GM20000 (cell line): ENCODE measurements around the gene GPRIN2.

Experiments used
- DNase-seq: peaks from one replicate; pipeline ENCODE4 v3.0.0; 2012; ENCODE audit warnings: low spot score
- TF ChIP-seq, protein P1 (sequence below): IDR thresholded peaks from 2 replicates; pipeline ENCODE4 v1.5.1; 2012; ENCODE audit warnings: mild to moderate bottlenecking, control low read depth; ENCODE audit errors: extremely low read depth, missing control alignments

Gene GPRIN2

DNA sequence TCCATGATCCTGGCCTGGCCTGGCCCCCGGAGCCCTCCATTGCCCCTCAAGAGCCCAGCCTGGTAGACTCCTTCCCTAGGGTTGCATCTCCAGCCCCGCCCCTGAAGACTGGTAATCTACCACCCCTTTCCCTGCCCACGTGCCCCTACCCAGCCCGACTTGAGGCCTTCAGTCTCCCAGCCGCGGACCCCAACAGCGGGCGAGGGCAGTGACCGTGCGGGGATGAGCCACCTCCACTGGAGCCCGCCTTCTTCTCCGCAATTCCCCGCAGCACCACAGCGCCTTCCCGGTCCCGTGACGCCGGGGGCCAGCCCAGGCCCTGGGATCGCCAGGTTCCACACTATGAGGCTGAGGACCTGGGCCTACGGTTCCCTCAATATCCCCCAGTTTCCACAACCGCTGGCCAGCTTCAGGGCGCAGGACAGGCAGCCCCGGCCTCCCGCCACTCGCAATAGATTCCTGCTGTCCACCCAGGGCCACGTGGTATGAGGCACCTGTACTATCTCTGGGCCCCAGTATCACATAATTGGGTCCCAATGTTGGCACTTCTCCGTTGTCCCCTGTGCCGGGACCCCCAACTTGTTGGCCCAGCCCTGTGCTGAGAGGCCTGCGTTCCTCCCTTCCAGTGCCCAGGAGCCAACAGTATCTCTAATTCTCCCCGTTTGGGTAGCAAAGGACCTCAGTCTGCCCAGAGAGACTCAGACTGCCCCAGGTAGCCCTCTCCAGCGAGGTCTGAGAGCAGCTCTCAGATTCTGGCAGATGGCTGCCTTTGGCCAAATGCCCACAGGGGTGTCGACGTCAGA lies 1.1 kb upstream of the GPRIN2 start:
- TF ChIP-seq, protein P1, sequence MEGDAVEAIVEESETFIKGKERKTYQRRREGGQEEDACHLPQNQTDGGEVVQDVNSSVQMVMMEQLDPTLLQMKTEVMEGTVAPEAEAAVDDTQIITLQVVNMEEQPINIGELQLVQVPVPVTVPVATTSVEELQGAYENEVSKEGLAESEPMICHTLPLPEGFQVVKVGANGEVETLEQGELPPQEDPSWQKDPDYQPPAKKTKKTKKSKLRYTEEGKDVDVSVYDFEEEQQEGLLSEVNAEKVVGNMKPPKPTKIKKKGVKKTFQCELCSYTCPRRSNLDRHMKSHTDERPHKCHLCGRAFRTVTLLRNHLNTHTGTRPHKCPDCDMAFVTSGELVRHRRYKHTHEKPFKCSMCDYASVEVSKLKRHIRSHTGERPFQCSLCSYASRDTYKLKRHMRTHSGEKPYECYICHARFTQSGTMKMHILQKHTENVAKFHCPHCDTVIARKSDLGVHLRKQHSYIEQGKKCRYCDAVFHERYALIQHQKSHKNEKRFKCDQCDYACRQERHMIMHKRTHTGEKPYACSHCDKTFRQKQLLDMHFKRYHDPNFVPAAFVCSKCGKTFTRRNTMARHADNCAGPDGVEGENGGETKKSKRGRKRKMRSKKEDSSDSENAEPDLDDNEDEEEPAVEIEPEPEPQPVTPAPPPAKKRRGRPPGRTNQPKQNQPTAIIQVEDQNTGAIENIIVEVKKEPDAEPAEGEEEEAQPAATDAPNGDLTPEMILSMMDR: no peak
- no peak for DNase-seq

DNA sequence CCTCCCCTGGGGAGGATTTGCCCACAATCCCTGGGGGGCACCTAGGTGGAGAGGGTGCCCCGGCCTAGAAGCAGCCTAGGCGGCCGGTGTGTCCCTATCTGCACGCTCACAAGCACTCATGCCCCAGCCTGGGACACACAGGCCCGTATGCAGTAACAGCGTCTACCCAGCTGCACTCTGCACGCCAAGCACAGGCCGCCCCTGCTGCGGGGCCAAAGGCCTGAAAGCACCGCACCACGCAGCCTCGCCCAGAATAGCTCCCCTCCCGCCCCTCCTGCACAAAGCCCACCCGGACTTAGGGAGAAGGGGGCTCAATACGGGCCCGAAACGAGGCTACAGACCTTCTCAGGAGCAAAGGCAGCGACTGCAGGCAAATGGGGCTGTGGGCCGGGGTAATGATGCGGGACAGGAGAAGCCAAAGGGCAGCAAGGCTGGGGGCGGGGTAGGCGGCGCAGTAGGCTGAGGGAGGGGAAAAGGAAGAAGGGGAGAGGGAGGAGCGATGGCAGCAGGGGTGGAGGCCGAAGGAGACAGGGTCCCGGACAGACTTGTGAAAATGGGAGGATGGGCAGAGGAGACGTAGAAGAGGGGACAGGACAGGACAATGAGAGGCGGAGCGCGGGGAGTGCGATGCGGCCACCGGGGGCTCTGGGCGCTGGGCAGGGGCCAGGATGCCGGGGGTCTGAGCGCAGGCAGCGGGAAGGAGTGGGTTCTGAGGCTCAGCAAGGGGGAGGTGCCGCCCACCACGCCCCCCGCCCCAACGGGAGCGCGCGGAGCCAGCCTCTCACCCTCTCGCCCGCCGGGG lies 544 bp downstream of the GPRIN2 start:
- TF ChIP-seq, protein P1: no peak
- DNase-seq: no peak

DNA sequence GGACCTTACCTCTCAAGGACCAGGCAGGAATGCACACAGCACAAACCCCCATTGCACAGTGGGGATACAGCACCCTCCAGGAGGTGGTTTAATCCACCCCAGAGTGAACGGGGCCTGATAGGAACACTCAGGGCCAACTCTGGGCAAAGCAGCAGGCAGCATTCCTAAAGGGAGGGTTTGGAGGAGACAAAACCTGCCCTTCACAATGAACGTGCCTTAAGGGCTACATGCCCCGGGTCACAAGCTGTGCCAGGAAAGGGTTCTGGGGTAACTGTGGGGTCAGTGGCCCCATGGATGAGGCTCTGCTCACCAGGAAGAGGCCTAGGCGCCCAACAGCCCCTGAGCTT lies 1.1 kb downstream of the GPRIN2 start:
- TF ChIP-seq, protein P1: no peak
- DNase-seq: no peak

DNA sequence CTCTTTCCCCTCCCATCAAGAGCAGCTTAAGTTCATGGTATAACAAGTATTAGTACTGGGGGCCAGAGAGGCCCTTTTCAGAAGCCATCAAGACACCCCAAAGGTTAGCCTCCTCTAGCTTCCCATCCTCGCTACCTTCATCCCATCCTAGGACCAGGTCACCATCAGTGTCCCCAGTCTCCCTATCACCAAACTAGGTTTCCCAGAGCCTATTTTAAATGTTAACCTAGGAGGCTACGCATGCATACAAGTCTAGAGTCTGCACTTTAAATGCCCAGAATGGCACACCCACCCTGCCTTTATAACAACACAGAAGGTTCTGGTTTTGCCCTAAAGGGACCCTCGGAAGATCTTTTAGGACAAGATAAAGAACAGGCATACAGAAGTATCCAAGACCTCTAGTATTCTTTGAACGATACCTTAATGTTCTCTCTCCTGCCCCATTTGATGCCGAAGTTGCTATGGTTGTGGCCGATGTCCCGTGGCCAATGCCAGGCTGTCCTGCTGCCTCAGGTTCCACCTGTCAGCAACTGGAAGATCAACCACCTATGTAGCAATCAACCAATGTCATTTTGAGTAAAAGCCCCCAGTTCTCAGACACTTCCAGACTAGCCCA lies 2.2 kb downstream of the GPRIN2 start:
- TF ChIP-seq, protein P1: no peak
- DNase-seq: no peak

DNA sequence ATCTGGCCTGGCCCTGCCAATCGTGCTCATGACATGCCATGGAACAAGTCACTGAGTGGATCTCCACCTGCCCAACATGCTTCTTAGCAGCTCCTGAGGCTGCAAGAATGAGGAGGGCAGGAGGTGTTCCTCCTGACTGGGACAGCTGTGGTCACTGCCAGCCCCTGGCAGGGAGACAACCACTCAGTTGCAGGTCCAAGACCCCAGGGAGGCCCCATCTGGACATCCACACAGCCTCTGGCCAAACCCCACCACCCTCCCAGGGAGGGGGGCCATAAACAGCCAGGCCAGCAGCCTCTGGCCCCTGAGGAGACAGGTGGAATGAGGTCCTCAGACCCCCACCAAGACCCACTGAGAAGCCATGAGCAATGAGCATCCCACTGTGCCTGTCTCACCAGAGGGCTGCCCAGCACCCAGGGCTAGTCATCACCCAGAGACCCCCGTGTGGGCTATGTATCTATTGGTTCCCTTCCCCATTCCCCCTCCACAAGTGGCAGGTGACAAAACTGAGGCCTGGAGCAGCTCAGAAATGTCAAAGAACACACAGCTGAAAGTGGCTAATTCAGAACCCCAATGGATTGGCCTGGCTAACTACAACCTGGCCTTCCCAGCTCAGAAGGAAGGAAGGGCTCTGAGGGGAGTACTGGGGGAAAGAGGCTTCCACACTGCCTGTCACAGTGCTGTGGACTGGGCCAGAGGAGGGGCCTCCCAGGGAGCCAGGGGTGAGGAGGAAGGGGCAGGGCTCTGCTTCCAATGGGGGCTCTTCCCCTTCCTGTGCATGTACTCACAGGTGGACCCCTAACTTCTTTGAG lies 3.0 kb downstream of the GPRIN2 start:
- TF ChIP-seq, protein P1: no peak
- no peak for DNase-seq

DNA sequence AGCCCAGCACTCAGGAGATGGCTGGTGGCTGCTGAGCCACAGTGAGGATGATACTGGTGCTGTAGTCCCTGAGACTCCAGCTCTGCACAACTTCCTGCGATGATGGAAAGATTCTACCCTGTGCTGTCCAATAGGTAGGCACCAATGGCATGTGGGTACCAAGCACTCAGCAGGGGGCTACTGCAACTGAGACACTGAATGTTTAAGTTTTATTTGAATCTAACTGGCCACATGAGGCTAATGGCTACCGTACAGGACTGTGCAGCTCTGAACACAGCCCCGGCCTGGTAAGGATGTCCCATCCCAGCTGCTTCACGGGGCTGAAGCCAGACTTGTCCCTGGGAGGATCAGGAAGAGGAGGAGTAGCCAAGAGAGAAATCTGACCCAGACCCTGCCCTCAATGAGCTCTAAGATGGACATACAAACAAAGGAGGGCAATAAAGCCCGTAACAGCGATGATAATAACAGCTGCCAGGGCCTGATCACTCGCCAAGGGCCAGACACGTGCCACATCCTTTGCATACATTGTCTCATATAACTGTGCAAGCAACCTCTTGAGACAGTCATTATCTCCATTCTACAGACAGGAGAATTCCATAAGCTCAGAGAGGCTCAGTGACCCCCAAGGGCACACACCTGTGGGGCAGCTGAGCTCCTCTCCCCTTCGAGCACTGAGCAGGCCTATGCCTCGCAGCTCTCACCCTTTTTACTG lies 3.8 kb downstream of the GPRIN2 start:
- no peak for DNase-seq
- TF ChIP-seq, protein P1: no peak
